Measurements from ENCODE around the gene PEPD.

- TF ChIP-seq CTCF (IDR thresholded peaks at IDR 0.05; ENCODE audit: low read depth, low read length, missing input control) = no peak
- TF ChIP-seq RAD21 (IDR thresholded peaks at IDR 0.05) = no peak
- TF ChIP-seq ATF3 (IDR thresholded peaks at IDR 0.05) = no peak
- TF ChIP-seq SP1 (IDR thresholded peaks at IDR 0.05) = no peak
- TF ChIP-seq JUND (IDR thresholded peaks at IDR 0.05) = no peak
- TF ChIP-seq GABPA (IDR thresholded peaks at IDR 0.05 in 1 of 2, conservative IDR thresholded peaks at IDR 0.05 in 1 of 2) = no peak
- no peak for TF ChIP-seq YY1 (IDR thresholded peaks at IDR 0.05)
- no peak for TF ChIP-seq REST (IDR thresholded peaks at IDR 0.05)
- no peak for TF ChIP-seq HNF4G (IDR thresholded peaks at IDR 0.05)
These were observed 30.8 kb upstream of the PEPD start for GRCh38 chr19:33552191-33552927.

All from liver (tissue), 3 donors.